Endothelial cell of umbilical vein (primary cell): ENCODE data around the gene MYO16. TPM values are rescaled to one million over a fixed set of nuclear protein-coding genes. Genes with fewer than 3 reads are reported as not detected.

Source experiments
- BruUV-seq: library from RNA; stranded (reverse); fragments of 400-500 nt; replicated peaks from 2 replicates; lab custom pipeline; 2021; lab: Mats Ljungman, UMichigan
- CTCF ChIA-PET: fragments of 300-600, 350-600 bp; sonication (Branson Sonifier 250); formaldehyde crosslinking; loops from one replicate; lab custom pipeline; 2021; ENCODE audit warnings: antibody characterized with exemption, inconsistent platforms; lab: Charles Lee
- POLR2A ChIA-PET: fragments of 300-600, 350-600 bp; sonication (Branson Sonifier 250); formaldehyde crosslinking; loops from one replicate; lab custom pipeline; 2021; ENCODE audit warnings: antibody characterized with exemption, inconsistent platforms; lab: Charles Lee
- DNase-seq: peaks from one replicate; pipeline ENCODE4 v3.0.0-alpha.2; 2011; ENCODE audit warnings: low read depth, low spot score
- FAIRE-seq: peaks from 2 replicates; lab custom pipeline; 2011; peaks lifted over from hg19 to GRCh38; lab: Jason Lieb, UNC
- H2AFZ ChIP-seq: 2 replicates; pipeline ENCODE4 v1.6.0; 2012; ENCODE audit warnings: low read depth, low read length, control low read depth, inconsistent platforms
- H3K27ac ChIP-seq: 2 replicates; pipeline ENCODE4 v1.5.1; 2011; ENCODE audit warnings: low read depth, mild to moderate bottlenecking, control low read depth, low read length, moderate library complexity; ENCODE audit not compliant: insufficient read depth
- H3K27me3 ChIP-seq, 2 experiments: 2 replicates each; pipeline versions ENCODE4 v1.6.0 to v1.6.1; 2011; ENCODE audit warnings: low read length in 2 of 2, mixed read lengths in 1 of 2; ENCODE audit not compliant: control insufficient read depth in 2 of 2, insufficient read depth in 2 of 2
- H3K36me3 ChIP-seq, 2 experiments: 2 replicates in 1 of 2; 3 replicates in 1 of 2; pipeline ENCODE4 v1.5.1; 2011; ENCODE audit warnings: low read length in 2 of 2, mild to moderate bottlenecking in 1 of 2, moderate library complexity in 1 of 2; ENCODE audit not compliant: control insufficient read depth in 2 of 2, insufficient read depth in 2 of 2; ENCODE audit errors: extremely low read depth in 1 of 2
- H3K4me1 ChIP-seq: 3 replicates; pipeline ENCODE4 v1.5.1; 2011; ENCODE audit warnings: mild to moderate bottlenecking, low read length; ENCODE audit not compliant: control insufficient read depth, insufficient read depth; ENCODE audit errors: extremely low read depth
- H3K4me2 ChIP-seq: 2 replicates; pipeline ENCODE4 v1.6.1; 2011; ENCODE audit warnings: low read length, control low read depth, mixed read lengths; ENCODE audit not compliant: insufficient read depth
- H3K4me3 ChIP-seq, 3 experiments: fragments of 200-600 bp in 1 of 3; sonication (generic), shearing (Covaris generic) in 1 of 3; replicated peaks in 1 of 3; 2 replicates each; pipeline ENCODE4 v1.5.1; 2011 to 2016; ENCODE audit warnings: control low read depth in 3 of 3, low read length in 3 of 3, mild to moderate bottlenecking in 2 of 3, inconsistent platforms in 1 of 3, low read depth in 1 of 3, moderate library complexity in 1 of 3; ENCODE audit not compliant: insufficient read depth in 1 of 3
- H3K79me2 ChIP-seq: 2 replicates; pipeline ENCODE4 v1.6.0; 2012; ENCODE audit warnings: low read length, inconsistent platforms; ENCODE audit not compliant: control insufficient read depth, insufficient read depth
- H3K9ac ChIP-seq: replicated peaks from 2 replicates; pipeline ENCODE3; 2011; ENCODE audit warnings: low read length, control low read depth; ENCODE audit not compliant: insufficient read depth; ENCODE audit errors: extremely low read depth
- H3K9me1 ChIP-seq: replicated peaks from 3 replicates; pipeline ENCODE4 v1.6.0; 2011; ENCODE audit warnings: mild to moderate bottlenecking, low read length; ENCODE audit not compliant: control insufficient read depth, insufficient read depth; ENCODE audit errors: extremely low read depth
- H3K9me3 ChIP-seq: replicated peaks from 2 replicates; pipeline ENCODE4 v1.5.1; 2012; ENCODE audit warnings: low read length, inconsistent platforms; ENCODE audit not compliant: control insufficient read depth, insufficient read depth
- H4K20me1 ChIP-seq: replicated peaks from 2 replicates; pipeline ENCODE3; 2011; ENCODE audit warnings: mild to moderate bottlenecking, low read length; ENCODE audit not compliant: control insufficient read depth, insufficient read depth; ENCODE audit errors: extremely low read depth
- EZH2 ChIP-seq: IDR thresholded peaks from 2 replicates; pipeline ENCODE4 v1.6.1; 2012; ENCODE audit warnings: borderline replicate concordance, low read depth, mild to moderate bottlenecking, moderate library complexity, low read length, inconsistent platforms; ENCODE audit not compliant: severe bottlenecking
- FOS ChIP-seq: IDR thresholded peaks from 2 replicates; pipeline ENCODE4 v1.6.1; 2011; ENCODE audit warnings: mild to moderate bottlenecking, low read length, moderate library complexity, borderline replicate concordance; ENCODE audit not compliant: insufficient read depth
- GATA2 ChIP-seq: IDR thresholded peaks from 2 replicates; pipeline ENCODE4 v1.7.0; 2011; ENCODE audit warnings: low read depth, mild to moderate bottlenecking, moderate library complexity, mixed read lengths, low read length; ENCODE audit not compliant: insufficient read length, insufficient read depth
- JUN ChIP-seq: IDR thresholded peaks from 2 replicates; pipeline ENCODE4 v1.6.1; 2011; ENCODE audit warnings: borderline replicate concordance, low read depth; ENCODE audit not compliant: insufficient read length, insufficient read depth
- MYC ChIP-seq: IDR thresholded peaks from one replicate; pipeline ENCODE4 v1.6.1; 2011; ENCODE audit warnings: mild to moderate bottlenecking, low read depth, low read length
- POLR2A ChIP-seq: IDR thresholded peaks from 2 replicates; pipeline ENCODE4 v1.6.1; 2012; ENCODE audit warnings: low read depth, mild to moderate bottlenecking, control low read depth, low read length
- POLR2AphosphoS5 ChIP-seq: IDR thresholded peaks from 2 replicates; pipeline ENCODE4 v1.6.1; 2012; ENCODE audit warnings: low read depth, mild to moderate bottlenecking, control low read depth, low read length, moderate library complexity; ENCODE audit not compliant: insufficient read depth
- dilution Hi-C: fragments of 300-500 bp; cut with MboI; formaldehyde crosslinking; loops from one replicate; pipeline ENCODE4 v1.15.0; 2019; ENCODE audit warnings: low sequenced_read_pairs; ENCODE audit not compliant: extremely low pct_ligation_motif_present
- intact Hi-C: fragments of 100-400 bp; cut with micrococcal nuclease; formaldehyde crosslinking; loops from one replicate; pipeline ENCODE4 v1.10.0; 2022
- polyA plus RNA-seq, 4 experiments: library from polyadenylated mRNA; depleted of rRNA in 3 of 4; stranded (reverse) in 3 of 4; unstranded in 1 of 4; fragments of >200 nt; gene quantifications; 2 replicates each; pipeline versions ENCODE4 v1.2.1 to v1.2.3, GENCODE V29; 2011 to 2012; ENCODE audit warnings: missing spikeins in 1 of 4
- total RNA-seq: library from RNA; stranded (reverse); gene quantifications from 2 replicates; pipeline ENCODE4 v1.2.3, GENCODE V29; 2021
- TF ChIP-seq, protein P1 (sequence below), 2 donors: IDR thresholded peaks; 1 replicate in 1 of 2; 2 replicates in 1 of 2; pipeline ENCODE4 v1.5.1; 2011; ENCODE audit warnings: low read length in 2 of 2, mild to moderate bottlenecking in 2 of 2, moderate library complexity in 2 of 2, control low read depth in 1 of 2, inconsistent platforms in 1 of 2, low read depth in 1 of 2; ENCODE audit not compliant: insufficient read depth in 1 of 2; ENCODE audit errors: extremely low read depth in 1 of 2
- TF ChIP-seq, protein P2 (sequence below): IDR thresholded peaks from 2 replicates; pipeline ENCODE4 v1.6.1; 2011; ENCODE audit not compliant: insufficient read depth, insufficient read length

MYO16 gene
- total and polyA plus RNA-seq, 2 donors (not counting 3 experiments of a cell fraction or from before 2014, with no cell fraction given): 0.03 to 0.04 TPM

DNA sequence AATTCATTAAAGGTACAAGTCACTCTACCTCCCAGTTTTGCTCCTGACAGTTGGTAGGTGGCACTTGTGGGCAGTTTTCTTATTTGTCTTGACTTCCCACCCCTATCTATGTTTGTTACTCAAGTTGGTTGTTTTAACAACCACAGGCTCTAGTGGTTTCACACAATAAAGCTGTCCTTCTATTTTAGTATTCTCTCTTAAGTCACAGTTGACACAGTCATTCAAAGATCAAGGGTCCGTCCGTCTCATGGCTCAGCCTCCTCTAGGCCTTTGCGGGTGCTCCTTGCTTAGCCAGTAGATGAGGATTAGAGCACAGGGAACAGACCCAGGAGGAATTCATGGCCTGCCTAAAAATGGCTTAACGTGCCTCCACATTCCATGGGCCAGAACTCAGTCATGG, 583.2 kb downstream of the MYO16 start:
- H3K4me3 ChIP-seq: no peak overlapping the region
- POLR2A ChIA-PET: no interaction called here
- H3K36me3 ChIP-seq: no peaks in the 10 kb centered on the region
- no peaks in the 10 kb centered on the region for H3K9me3 ChIP-seq
- no peaks in the 10 kb centered on the region for H3K9me1 ChIP-seq
- H4K20me1 ChIP-seq: no peaks in the 10 kb centered on the region
- no peak for FAIRE-seq
- H3K4me2 ChIP-seq: no peak overlapping the region
- no TSS peak for BruUV-seq
- no peak overlapping the region for H2AFZ ChIP-seq
- dilution Hi-C loops (no loop called here), intact Hi-C loops (no loop called here)
- H3K27ac ChIP-seq: no peak overlapping the region
- H3K9ac ChIP-seq: no peak overlapping the region
- CTCF ChIA-PET: no interaction called here
- no peak for DNase-seq
- no peak for TF ChIP-seq POLR2AphosphoS5
- TF ChIP-seq MYC: no peak
- no peak for TF ChIP-seq POLR2A
- TF ChIP-seq, protein P1, sequence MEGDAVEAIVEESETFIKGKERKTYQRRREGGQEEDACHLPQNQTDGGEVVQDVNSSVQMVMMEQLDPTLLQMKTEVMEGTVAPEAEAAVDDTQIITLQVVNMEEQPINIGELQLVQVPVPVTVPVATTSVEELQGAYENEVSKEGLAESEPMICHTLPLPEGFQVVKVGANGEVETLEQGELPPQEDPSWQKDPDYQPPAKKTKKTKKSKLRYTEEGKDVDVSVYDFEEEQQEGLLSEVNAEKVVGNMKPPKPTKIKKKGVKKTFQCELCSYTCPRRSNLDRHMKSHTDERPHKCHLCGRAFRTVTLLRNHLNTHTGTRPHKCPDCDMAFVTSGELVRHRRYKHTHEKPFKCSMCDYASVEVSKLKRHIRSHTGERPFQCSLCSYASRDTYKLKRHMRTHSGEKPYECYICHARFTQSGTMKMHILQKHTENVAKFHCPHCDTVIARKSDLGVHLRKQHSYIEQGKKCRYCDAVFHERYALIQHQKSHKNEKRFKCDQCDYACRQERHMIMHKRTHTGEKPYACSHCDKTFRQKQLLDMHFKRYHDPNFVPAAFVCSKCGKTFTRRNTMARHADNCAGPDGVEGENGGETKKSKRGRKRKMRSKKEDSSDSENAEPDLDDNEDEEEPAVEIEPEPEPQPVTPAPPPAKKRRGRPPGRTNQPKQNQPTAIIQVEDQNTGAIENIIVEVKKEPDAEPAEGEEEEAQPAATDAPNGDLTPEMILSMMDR (IDR thresholded peaks at IDR 0.05; ENCODE audit: extremely low read depth in 1 of 2, insufficient read depth in 1 of 2, low read depth in 1 of 2, low read length in 2 of 2): no peak
- TF ChIP-seq EZH2: no peak
- TF ChIP-seq FOS: no peak
- TF ChIP-seq GATA2: no peak
- TF ChIP-seq, protein P2, sequence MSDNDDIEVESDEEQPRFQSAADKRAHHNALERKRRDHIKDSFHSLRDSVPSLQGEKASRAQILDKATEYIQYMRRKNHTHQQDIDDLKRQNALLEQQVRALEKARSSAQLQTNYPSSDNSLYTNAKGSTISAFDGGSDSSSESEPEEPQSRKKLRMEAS: no peak
- no peak for TF ChIP-seq JUN
- no peaks in the 10 kb centered on the region for H3K27me3 ChIP-seq
- H3K4me1 ChIP-seq: no peaks in the 10 kb centered on the region
- H3K79me2 ChIP-seq: no peaks in the 10 kb centered on the region
